ENCODE measurements around the gene ZBTB17. TPM values are rescaled to one million over a fixed set of nuclear protein-coding genes. Genes with fewer than 3 reads are reported as not detected.

Gene ZBTB17
- total and polyA plus RNA-seq, 9 of the 15 experiments (the other 6 are each of a cell fraction or from before 2014, with no cell fraction given), result 1.1 to 53.4 (median 29.6) TPM

DNA sequence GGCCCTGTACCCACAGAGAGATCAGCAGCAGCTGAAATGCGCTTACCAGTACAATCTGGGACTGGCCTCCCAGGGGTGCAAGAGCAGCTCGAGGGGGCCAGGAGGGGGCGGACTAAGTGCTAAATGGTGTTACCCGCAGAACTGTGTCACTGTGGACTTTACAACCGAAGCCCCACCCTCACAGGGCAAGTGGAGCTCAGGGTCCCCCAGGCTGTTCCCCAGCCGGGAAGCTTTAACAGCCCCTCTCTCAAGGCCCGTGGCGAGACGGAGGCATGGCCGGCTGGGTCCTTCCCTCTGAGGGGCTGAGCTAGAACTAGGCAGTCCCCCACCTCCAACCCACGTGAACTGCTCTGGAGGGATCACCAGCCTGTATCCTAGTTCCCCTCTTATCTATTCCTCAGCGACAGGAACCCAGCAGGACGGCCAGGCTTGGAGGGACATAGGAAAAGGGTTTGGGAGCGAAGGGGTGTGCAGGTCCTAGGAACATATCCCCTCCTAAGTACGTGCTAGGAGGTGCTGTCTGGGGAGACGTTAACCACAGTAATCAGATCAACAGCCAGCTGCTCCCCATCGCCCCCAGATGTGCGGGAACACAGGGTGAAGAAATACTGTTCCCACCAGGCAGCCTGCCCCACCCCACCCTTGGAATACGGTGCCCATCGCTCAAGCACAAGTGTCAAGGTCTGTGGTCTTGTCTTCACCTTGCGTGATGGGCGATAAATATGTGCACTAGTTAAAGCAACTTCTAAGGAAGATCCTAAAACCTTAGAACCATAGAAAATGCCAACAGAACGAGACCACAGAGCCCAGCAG is 24.4 kb downstream of the ZBTB17 start (continued):
- TF ChIP-seq POLR2G (IDR thresholded peaks at IDR 0.05; ENCODE audit: low read depth, low read length) (peak; percentile 54), TEAD4 (IDR thresholded peaks at IDR 0.05; ENCODE audit: low read length) (no peak), TEAD4 (CRISPR knock-in tag; IDR thresholded peaks at IDR 0.05; ENCODE audit: borderline replicate concordance) (peak; percentile 41; the same call in 1 of the 2 replicates), JUN (IDR thresholded peaks at IDR 0.05; ENCODE audit: borderline replicate concordance, low read depth, low read length) (no peak), JUN (CRISPR knock-in tag; IDR thresholded peaks at IDR 0.05; ENCODE audit: borderline replicate concordance) (0 out of 2 replicates have a peak, but pooled peaks have one; percentile 58), KLF13 (tag; IDR thresholded peaks at IDR 0.05; ENCODE audit: borderline replicate concordance, low read depth) (0 out of 2 replicates have a peak, but pooled peaks have one; percentile 9), NFXL1 (CRISPR knock-in tag; IDR thresholded peaks at IDR 0.05) (peak; percentile 33; the same call in 1 of the 2 replicates), GABPB1 (CRISPR knock-in tag; IDR thresholded peaks at IDR 0.05) (peak; percentile 36), SMAD1 (IDR thresholded peaks at IDR 0.05; ENCODE audit: low read depth, low read length, partially characterized antibody) (no peak), ZNF592 (IDR thresholded peaks at IDR 0.05) (peak; percentile 40; the same call in 1 of the 2 replicates), BRD9 (IDR thresholded peaks at IDR 0.05; ENCODE audit: low read depth, partially characterized antibody) (no peak), ZNF395 (CRISPR knock-in tag; IDR thresholded peaks at IDR 0.05) (peak; percentile 68; the same call in 1 of the 2 replicates), NFRKB (IDR thresholded peaks at IDR 0.05; ENCODE audit: low read depth) (peak; percentile 37; the same call in 1 of the 2 replicates), CBX2 (IDR thresholded peaks at IDR 0.05; ENCODE audit: insufficient read depth, low read length, poor library complexity, severe bottlenecking) (no peak), DPF2 (IDR thresholded peaks at IDR 0.05) (0 out of 2 replicates have a peak, but pooled peaks have one; percentile 8), TARDBP (IDR thresholded peaks at IDR 0.05) (0 out of 2 replicates have a peak, but pooled peaks have one; percentile 67)
- TF ChIP-seq, protein P1, sequence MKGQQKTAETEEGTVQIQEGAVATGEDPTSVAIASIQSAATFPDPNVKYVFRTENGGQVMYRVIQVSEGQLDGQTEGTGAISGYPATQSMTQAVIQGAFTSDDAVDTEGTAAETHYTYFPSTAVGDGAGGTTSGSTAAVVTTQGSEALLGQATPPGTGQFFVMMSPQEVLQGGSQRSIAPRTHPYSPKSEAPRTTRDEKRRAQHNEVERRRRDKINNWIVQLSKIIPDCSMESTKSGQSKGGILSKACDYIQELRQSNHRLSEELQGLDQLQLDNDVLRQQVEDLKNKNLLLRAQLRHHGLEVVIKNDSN (CRISPR knock-in tag; IDR thresholded peaks at IDR 0.05), result peak; percentile 51
- TF ChIP-seq, protein P2, sequence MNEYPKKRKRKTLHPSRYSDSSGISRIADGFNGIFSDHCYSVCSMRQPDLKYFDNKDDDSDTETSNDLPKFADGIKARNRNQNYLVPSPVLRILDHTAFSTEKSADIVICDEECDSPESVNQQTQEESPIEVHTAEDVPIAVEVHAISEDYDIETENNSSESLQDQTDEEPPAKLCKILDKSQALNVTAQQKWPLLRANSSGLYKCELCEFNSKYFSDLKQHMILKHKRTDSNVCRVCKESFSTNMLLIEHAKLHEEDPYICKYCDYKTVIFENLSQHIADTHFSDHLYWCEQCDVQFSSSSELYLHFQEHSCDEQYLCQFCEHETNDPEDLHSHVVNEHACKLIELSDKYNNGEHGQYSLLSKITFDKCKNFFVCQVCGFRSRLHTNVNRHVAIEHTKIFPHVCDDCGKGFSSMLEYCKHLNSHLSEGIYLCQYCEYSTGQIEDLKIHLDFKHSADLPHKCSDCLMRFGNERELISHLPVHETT (CRISPR knock-in tag; conservative IDR thresholded peaks at IDR 0.05 in 1 of 2, IDR thresholded peaks at IDR 0.05 in 1 of 2), result peak in 1 of 2 experiments; percentile 51; a peak in 2 of 4 replicates

Data from K562 (cell line).